B cell (primary cell): ENCODE measurements around the gene GPR160.
A peak's percentile ranks its signal among the peaks of the same experiment; 100 is the strongest.

Experiments used
- EZH2 ChIP-seq: IDR thresholded peaks from 2 replicates; pipeline ENCODE4 v1.6.1; 2012; ENCODE audit warnings: borderline replicate concordance, low read depth, mild to moderate bottlenecking, moderate library complexity, low read length; ENCODE audit not compliant: insufficient read depth, poor library complexity, severe bottlenecking
- TF ChIP-seq, protein P1 (sequence below): fragments of 200-600 bp; IDR thresholded peaks from one replicate; pipeline ENCODE4 v1.8.0; 2022; ENCODE audit warnings: antibody characterized with exemption, mild to moderate bottlenecking

DNA sequence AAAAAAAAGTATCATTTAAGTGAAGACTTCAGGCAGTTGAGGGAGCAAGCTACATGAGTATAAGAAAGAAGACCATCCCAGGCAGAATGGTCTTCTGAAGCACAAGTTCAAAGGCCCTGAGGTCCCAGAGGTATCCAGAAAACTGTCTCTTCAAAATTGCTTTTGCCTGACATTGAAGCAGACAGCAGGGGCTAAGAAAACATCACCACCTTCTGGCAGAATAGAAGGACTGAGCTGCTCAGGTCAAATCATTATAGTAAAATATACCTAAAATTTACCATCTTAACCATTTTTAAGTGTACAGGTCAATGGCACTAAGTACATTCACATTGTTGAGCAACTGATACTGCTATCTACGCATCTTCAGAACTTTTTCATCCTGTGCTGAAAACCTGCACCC is 16.4 kb downstream of the GPR160 start:
- TF ChIP-seq, protein P1, sequence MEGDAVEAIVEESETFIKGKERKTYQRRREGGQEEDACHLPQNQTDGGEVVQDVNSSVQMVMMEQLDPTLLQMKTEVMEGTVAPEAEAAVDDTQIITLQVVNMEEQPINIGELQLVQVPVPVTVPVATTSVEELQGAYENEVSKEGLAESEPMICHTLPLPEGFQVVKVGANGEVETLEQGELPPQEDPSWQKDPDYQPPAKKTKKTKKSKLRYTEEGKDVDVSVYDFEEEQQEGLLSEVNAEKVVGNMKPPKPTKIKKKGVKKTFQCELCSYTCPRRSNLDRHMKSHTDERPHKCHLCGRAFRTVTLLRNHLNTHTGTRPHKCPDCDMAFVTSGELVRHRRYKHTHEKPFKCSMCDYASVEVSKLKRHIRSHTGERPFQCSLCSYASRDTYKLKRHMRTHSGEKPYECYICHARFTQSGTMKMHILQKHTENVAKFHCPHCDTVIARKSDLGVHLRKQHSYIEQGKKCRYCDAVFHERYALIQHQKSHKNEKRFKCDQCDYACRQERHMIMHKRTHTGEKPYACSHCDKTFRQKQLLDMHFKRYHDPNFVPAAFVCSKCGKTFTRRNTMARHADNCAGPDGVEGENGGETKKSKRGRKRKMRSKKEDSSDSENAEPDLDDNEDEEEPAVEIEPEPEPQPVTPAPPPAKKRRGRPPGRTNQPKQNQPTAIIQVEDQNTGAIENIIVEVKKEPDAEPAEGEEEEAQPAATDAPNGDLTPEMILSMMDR = peak; percentile 48
- no peak for TF ChIP-seq EZH2
